GM19452 (cell line): ENCODE data around the gene SLC40A1.
"Not testable (repeated sequence)": the region's sequence is repeated elsewhere in the genome, so short reads cannot be mapped to it uniquely, and the experiment has no call there.

Experiments used
- ATAC-seq: cut with Tn5 transposase; IDR thresholded peaks from one replicate; pipeline ENCODE4 v1.9.1; 2021; ENCODE audit not compliant: unreplicated experiment

SLC40A1 gene

DNA sequence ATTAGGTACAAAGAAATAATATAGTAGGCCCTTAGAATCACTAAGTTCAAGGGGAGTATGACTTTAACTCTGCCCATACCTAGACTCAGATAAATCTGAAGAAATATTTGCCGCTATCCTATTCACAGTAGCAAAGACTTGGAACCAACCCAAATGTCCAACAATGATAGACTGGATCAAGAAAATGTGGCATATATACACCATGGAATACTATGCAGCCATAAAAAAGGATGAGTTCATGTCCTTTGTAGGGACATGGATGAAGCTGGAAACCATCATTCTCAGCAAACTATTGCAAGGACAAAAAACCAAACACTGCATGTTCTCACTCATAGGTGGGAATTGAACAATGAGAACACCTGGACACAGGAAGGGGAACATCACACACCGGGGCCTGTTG, 21.1 kb upstream of the SLC40A1 start:
- not testable (repeated sequence) for ATAC-seq

DNA sequence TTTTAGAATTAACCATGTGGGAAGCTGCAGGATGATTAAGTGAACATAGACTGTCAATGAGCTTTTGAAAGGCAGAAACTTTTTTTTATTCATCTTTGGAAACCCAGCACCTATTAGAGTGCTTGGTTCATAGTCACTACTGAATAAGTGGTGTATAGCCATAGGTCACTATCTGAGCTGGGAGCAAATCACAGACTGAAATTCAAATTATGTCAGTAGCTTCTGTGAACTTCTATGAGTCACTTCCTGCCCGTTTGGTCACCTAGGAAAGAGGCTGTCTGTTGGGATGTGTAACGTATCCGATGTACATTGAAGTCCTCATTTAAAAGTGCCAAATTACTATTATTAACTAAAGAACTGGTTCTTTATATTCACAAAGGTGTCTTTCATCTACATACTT, 20.5 kb upstream of the SLC40A1 start:
- no peak for ATAC-seq

DNA sequence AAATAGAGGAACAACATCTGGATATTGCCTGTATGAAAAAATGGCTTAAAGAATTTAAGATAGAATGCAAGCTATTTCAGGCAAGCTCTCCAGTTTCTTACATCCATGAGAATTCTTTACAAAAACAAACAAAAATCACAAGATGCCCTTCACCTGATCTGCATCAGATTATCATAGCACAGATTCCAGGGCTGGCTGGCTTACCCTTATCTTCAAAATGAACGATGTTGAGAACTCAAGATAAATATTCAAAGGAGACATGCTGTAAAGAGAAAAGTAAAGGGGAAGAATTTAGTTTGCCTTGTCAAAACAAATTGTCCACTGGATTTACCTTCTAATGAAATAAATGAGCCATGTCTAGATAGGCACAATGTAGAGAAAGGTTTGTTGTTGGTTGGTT, 18.7 kb upstream of the SLC40A1 start:
- no peak for ATAC-seq

DNA sequence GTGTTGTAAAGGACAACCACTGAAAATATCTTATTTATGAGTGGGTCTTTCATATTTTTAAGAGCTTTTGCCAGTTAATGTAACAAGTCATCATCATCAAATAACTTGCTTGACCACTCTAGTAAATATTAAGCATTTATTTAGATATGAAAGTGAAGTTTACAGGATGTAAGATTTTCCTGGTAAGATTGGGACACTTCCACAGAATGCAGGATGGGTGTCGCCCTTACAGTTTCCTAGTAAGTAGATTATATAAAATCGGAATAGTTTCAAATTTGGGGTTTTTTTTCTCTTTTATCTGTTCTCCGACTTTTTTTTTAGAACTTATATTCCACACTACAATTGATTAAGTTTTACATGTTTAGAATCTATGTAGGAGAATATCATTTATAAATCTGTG, 14.8 kb upstream of the SLC40A1 start:
- no peak for ATAC-seq

DNA sequence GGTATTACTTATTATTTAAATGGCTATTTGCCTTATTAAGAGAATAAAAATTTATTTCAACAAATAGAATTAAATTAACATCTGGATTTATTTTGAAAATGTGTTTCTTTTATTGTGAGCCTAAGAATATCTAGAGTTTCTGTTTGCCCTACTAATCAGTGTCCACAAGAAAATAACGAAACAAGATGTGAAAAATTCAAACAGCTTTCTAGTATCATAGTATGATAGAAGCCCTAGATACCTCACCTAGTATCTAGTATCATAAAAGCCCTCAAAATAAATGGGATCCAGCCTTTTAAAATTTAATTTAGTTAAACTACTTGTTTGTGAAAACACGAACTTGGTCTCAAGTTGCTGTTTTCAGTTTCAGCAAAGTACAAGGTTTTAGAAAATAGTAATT, 13.7 kb upstream of the SLC40A1 start:
- no peak for ATAC-seq

DNA sequence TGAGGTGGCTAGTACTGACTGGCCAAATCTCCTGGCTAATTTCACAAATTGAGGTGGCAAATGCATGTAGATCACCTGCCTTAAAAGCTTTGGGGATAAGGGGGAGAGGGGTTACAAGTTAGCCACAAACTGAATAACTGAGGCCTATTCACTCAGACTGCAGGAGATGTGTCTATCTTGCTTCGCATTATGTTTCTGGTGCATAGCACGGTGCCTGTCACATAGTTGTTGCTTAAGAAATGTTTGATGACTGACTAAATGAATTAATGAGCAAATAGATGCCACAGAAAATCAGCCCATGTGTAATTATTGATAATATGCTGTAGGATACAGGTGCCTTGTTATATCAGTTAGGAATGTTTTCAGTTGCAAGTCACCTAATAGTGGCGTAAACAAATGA, 12.5 kb upstream of the SLC40A1 start:
- no peak for ATAC-seq

DNA sequence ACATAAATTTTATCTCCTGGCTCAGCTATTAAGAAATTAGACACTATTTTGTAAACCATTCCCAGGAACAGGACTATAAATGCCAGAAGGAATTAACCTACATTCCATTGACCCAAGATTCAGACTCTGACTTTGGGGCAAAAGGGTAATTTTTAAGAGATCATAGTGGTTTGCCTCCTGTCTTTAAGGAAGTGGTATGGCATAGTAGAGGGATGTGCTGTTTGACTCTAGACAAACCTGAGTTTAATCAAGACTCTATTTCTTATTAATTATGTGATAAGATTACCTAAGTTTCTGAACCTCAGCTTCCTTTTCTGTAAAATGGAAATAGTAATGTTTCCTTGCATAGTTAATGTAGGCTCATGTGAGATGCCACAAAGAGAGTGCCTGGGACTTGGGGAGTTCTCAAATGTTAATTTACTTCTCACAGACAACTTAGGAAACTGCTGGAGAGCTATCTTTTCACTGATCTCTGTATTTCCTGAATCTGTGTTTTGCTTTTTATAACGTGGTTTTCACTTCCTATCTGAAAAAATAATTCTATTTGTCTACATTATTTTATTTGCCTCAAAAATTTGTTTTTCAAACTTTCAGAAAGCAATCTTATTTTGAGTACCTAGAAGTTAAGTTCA, 11.9 kb upstream of the SLC40A1 start:
- no peak for ATAC-seq

DNA sequence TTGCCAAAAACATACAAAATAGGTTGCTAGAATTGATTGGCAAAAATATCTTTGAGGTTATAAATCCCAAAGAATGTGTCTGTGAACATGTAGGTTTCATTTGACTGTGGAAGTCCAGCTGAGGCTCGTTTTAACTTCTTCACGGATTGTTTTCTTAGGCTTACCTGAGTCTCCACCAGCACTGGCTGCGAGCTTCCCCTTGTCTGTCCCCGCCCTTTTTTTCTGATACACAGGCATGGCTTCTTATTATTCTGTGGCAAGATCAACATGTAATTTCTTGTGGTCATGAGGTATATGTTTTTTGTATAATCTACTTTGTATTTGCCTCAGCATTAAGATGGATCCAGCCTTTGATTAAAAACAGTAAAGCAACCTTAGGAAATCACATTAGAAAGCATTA, 7.2 kb upstream of the SLC40A1 start:
- no peak for ATAC-seq

DNA sequence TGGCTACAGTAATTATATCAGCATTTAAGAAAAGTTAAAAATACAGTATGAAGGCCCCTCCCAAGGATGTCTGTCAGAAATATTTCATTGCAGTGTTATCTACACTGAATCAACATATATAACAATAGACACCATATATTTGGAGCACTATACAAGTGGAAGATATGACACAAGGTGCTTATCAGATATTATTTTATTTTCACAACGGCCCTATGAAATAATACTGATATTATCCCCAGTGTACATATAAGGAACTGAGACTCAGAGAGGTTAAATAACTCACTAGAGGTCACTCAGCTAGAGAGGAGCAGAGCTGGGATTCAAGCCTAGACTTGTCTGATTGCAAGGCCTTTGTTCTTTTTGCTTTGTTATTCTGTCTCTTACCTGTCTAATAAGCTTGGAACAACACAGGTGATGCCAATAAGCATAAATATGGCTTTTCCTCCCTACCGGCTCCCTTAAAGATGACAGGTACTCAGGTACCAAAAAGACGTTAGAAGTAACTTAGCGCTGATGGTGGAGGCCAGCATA, 4.7 kb upstream of the SLC40A1 start:
- no peak for ATAC-seq

DNA sequence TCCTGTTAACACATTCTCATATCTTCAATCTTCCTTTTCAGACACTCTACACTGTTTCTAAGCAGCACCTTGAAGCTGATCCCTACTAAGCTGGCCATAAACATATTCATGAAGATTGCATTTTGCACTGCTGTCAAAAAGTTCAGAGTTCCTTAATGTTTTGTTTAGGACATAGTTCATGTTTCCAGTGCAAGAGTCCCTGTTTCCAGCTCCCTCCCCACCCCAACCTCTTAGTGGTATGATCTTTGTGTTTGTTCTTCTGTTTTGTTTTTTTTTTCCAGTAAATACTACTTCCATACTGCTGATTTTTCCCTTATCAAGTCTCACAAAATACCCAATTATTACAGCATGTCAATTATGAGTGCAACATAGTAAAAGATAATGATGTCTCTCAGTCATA, 4.1 kb upstream of the SLC40A1 start:
- ATAC-seq, result no peak

DNA sequence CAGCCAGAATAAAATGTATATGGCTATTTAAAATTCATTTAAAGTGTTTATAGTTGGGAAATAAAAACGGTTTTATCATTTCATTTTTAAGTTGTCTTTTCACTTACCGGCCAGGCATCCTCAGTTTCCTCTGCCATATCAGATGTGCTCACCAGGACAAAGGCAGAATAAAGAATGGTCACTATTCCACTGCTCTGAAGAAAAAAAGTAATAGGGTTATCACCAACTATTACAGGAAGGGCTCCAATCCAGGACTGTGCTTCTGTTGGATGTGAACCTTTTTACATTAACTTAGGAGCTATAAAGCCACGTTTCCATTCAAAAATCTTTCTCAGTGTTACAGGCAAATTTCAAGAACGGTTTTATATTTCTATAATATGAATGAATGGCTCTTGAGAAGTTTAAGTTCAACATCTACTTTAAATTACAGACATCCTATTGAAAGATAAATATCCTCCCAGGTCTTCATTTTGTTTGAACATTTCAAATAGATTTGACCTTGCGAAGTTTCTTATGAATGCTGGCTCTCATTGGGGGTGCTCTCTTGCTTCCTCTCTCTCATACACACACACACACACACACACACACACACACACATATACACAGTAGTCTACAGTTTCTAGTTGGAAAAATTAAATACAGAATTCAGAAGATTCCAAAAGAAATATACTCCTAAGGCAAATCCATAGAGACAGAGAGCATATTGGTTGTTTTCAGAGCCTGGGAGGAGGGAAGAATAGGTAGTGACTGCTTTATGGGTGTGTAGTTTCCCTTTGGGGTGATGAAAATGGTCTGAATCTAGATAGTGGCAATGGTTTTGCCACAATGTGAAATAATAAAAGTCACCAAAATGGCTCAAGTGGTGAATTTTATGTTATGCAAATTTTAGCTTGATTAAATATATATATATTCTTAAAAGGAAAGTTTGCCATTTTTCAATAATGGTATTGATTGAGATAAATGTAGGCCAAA, 2.9 kb upstream of the SLC40A1 start:
- ATAC-seq, result no peak

DNA sequence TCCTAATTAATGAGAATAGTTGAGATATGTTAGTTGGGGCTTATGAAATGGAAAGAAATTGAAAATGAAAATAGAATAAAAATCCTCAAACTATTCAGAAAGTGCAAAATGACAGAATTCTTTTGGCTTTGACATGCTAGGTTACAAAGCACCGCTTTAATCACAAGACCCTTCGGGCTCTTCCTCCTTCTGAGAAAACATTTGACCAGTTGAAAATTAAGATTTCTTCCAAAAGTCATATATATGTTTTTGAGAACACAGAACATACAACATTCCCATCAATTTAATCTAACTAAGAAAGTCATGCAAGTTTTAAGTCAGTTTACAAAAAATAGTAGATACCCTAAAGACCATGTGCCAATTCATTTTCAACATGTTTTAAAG, 2.2 kb upstream of the SLC40A1 start:
- no peak for ATAC-seq

DNA sequence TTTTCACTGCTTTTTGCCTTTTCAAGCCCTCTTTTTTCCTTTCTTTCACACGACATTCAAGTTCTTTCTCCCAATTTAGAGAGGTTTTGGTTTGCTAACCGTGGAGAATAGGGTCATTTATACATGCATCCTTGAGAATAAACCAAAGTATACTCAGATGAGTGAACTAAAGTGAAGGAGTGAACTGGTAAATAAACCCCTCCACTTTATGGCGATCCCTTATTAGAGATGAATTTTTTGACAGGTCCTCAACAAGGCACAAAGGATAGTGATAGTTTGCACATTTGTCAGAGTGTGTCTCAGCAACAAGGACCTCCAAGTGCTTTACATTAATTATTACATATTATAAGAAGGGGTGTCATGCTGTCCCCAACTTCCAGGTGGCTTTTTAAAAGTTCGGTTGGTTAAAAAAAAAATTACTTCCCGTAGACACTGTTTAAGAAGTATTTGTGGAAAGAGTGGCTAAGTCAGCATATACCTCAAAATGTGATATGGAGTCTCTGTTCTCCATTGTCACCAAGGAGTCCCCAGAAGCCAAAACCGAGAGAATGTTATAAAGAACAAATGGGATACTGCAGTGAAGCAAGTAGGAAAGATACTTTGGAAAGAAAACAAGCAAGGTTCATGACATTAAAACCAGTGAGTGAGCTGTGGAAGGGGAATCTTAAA, 1.7 kb upstream of the SLC40A1 start:
- ATAC-seq, result no peak

DNA sequence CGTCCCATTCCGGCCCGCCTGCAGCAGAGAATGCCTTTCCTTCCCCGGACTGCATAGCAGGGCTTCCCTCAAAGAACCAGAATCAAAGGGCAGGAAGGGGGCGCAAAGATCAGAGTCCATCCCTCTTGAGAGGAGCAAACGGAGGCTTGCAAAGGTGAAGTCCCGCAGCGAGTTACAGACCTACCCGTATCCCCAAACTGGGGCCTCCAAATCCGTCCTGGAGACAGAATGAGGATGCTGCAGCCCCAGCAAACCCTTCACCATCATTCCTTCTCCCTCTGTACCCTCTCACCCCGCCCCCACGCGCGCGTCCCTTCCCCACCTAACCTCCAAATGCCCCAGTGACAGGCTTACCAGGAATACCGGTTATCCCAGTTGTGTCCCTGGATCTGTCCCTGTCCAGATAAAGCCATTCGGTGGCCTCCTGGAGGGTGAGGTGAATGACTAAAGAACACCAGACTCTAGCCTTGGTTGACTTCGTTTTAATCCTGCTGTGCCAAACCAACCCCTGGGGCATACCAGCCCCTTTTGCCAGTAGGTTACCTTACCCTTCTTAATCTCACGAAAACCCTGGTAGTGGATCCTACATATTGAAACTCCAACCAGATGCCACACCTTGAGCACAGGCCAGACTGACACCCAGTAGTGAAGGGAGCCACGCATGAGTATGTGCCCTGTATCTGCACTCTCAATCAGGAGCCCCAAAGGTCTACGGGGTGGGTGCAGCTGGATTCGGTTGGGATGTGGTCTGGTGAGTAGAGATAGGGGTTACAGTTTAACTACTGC, 961 bp upstream of the SLC40A1 start:
- ATAC-seq, result no peak

DNA sequence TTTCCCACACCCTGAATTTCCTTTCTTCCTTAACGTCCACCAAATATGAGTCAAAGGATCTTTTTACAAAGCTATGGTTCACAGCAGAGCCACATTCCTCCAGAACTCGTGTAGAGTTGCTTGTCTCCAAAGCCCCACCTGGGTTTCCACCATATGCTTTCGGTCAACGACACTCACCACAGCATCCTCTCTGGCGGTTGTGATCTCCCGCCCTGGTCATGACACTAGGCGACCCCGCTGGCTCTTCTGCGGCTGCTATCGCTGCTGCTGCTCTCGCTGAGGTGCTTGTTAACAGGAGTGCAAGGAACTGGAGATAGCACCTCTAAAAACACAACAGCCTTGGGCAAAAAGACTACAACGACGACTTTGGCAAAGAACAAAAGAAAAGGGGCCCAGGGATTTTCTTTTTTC, 340 bp downstream of the SLC40A1 start:
- peak; percentile 35 for ATAC-seq

DNA sequence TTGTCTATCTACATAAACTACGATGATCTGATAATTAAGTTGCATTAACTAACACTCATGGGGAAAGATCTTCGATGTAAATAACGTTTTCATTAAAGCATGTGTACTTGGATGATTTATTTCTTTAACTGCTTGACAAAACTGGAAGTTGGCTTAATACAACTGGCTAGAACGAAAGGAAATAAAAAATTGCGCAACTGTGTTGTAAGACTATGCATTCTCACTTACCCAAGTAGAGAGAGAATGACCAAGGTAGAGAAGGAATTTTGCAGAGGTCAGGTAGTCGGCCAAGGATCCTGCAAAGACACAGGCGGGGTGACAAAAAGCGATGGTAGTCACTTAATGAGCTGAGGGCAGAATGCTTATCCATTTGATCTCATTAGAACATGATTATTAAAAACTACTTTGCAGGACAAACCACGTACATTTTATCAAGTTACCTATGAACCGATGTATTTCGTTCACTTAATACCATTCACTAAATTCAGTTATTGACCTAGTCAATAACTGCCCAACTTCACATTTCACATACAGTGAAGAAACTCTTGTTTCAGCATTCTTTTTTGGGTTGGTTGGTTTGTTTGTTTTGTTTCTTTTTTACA, 900 bp downstream of the SLC40A1 start:
- no peak for ATAC-seq

DNA sequence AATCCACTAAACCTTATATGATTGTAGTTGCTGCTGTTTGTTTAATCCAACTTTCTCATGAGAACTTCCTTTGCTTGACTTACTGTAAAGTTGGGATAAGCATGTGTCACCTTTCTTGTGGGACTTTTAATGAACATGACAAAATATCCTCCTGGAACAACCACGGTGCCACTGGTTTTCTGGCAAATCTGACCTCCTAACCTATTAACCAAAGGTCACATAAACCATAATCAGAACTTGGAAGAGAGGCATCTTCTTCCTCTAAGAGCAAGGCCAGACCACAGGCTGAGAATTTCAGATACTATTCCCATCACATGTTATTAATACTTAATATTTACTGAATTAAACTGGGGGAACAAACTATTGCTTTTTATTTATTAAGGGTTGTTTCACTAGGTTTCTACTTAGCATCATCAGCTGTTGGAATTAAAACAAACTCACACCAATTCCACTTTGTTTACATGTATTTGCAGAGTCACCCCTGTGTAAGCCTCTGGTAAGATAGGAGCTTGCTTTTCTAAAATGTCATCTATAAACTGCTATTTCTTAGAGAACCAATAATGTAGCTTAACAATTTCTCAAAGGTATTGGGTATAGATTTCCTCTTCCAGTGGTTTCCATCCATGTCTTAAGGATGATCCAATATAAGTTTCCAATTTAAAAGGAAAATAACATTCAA, 2.2 kb downstream of the SLC40A1 start:
- ATAC-seq, result no peak

DNA sequence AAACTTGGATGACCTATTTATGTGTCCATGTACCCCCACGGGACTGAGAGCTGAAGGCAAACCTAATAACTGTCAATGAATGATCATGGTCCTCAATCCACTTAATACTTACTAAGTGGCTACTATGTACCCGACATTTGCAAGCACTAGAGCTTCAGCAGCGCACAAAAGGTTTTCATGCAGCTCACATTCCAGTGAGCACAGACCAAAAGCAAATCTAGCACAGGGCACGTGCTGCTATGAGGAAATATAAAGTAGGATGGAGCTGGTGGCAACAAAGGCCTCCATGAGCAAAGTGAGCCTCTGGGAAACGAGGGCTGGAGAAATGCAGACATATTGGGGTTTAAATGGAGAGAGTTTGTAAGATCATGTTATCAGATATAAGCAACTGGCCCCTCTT, 3.5 kb downstream of the SLC40A1 start:
- ATAC-seq, result no peak

DNA sequence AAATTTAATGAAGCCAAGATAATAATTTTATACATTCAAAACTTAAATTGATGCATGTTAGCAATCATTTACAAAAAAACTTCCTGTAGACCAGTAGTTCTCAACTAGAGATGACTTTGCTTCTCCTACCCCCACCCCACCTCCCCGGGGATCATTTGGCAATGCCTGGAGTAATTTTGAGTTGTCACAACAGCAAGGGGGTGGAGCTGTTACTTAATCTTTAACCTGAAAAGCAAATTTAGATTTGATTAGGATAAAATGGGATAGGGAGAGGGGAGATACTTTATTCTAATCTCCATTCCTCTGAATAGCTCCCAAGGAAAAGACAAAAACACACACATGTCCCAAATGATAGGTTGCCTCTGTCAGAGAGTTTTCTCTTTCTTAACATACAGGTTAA, 4.2 kb downstream of the SLC40A1 start:
- ATAC-seq, result no peak
